ENCODE data around the gene PLS3. TPM values are rescaled to one million over a fixed set of nuclear protein-coding genes. Genes with fewer than 3 reads are reported as not detected.

PLS3 gene
- total and polyA plus RNA-seq, 9 of the 15 experiments (the other 6 are each of a cell fraction or from before 2014, with no cell fraction given): 0.03 to 0.42 (median 0.03) TPM; not detected in 4

GRCh38 chrX:115696939-115697338, 136.0 kb downstream of the PLS3 start:
- H3K27me3 ChIP-seq (ENCODE audit: control insufficient read depth in 2 of 2, insufficient read depth in 2 of 2, low read length in 2 of 2): no peaks in the 10 kb centered on the region
- in situ Hi-C loops (cut with MboI): loop anchor here (25.0 kb wide), 1 partner anchor 190 kb away; no protein-coding TSS in a partner anchor
- H4K20me1 ChIP-seq (replicated peaks; ENCODE audit: control insufficient read depth, insufficient read depth, low read length): no peaks in the 10 kb centered on the region
- H3K36me3 ChIP-seq (ENCODE audit: control insufficient read depth, insufficient read depth, low read length): no peaks in the 10 kb centered on the region
- no peaks in the 10 kb centered on the region for H3K9me3 ChIP-seq (replicated peaks; ENCODE audit: control insufficient read depth, insufficient read depth, low read depth, low read length)
- no peaks in the 10 kb centered on the region for H3K4me1 ChIP-seq (replicated peaks in 1 of 2; ENCODE audit: control insufficient read depth in 2 of 2, insufficient read depth in 2 of 2, low read length in 2 of 2)
- no peak for DNase-seq (ENCODE audit: extremely low read depth in 1 of 4, low spot score in 3 of 4)
- ChIA-PET POLR2A (no interaction called here), CTCF (ENCODE audit: low intra/inter-chr PET ratio) (no interaction called here)
- H3K9me1 ChIP-seq (ENCODE audit: control insufficient read depth, insufficient read depth, low read length): no peaks in the 10 kb centered on the region
- FAIRE-seq: no peak
- H2AFZ ChIP-seq (ENCODE audit: low read depth, low read length): no peak overlapping the region
- no peaks in the 10 kb centered on the region for H3K79me2 ChIP-seq (ENCODE audit: control insufficient read depth, insufficient read depth, low read length)
- no peak for ATAC-seq
- no peak overlapping the region for H3K9ac ChIP-seq (ENCODE audit: insufficient read depth in 1 of 2, low read depth in 2 of 2, low read length in 2 of 2)
- TF ChIP-seq EWSR1 (IDR thresholded peaks at IDR 0.05; ENCODE audit: borderline replicate concordance, low read depth, partially characterized antibody) (no peak), ZNF274 (IDR thresholded peaks at IDR 0.05; ENCODE audit: borderline replicate concordance, low read depth, low read length) (no peak), SIRT6 (IDR thresholded peaks at IDR 0.05; ENCODE audit: low read depth, low read length) (no peak), SMARCE1 (IDR thresholded peaks at IDR 0.05) (no peak), ID3 (CRISPR knock-in tag; IDR thresholded peaks at IDR 0.05) (no peak), ID3 (tag; IDR thresholded peaks at IDR 0.05) (no peak), E2F4 (CRISPR knock-in tag; IDR thresholded peaks at IDR 0.05; ENCODE audit: low read depth) (no peak), SUPT5H (IDR thresholded peaks at IDR 0.05) (no peak), PRPF4 (IDR thresholded peaks at IDR 0.05; ENCODE audit: insufficient read depth, low read depth, low read length, poor library complexity, severe bottlenecking) (no peak), TARDBP (IDR thresholded peaks at IDR 0.05) (no peak), MYBL2 (IDR thresholded peaks at IDR 0.05; ENCODE audit: low read depth) (no peak), MYBL2 (CRISPR knock-in tag; IDR thresholded peaks at IDR 0.05; ENCODE audit: borderline replicate concordance) (no peak), DIDO1 (tag; IDR thresholded peaks at IDR 0.05; ENCODE audit: low read depth) (no peak), ZNF436 (CRISPR knock-in tag; IDR thresholded peaks at IDR 0.05) (no peak), SMAD2 (IDR thresholded peaks at IDR 0.05; ENCODE audit: low read depth, low read length) (no peak), ZNF589 (CRISPR knock-in tag; IDR thresholded peaks at IDR 0.05; ENCODE audit: low read depth) (no peak), ZNF140 (CRISPR knock-in tag; IDR thresholded peaks at IDR 0.05) (no peak), POLR2B (IDR thresholded peaks at IDR 0.05; ENCODE audit: low read depth, partially characterized antibody) (no peak), RBBP5 (IDR thresholded peaks at IDR 0.05; ENCODE audit: borderline replicate concordance, insufficient read depth, low read length, poor library complexity, severe bottlenecking) (no peak)
- TF ChIP-seq, protein P1, sequence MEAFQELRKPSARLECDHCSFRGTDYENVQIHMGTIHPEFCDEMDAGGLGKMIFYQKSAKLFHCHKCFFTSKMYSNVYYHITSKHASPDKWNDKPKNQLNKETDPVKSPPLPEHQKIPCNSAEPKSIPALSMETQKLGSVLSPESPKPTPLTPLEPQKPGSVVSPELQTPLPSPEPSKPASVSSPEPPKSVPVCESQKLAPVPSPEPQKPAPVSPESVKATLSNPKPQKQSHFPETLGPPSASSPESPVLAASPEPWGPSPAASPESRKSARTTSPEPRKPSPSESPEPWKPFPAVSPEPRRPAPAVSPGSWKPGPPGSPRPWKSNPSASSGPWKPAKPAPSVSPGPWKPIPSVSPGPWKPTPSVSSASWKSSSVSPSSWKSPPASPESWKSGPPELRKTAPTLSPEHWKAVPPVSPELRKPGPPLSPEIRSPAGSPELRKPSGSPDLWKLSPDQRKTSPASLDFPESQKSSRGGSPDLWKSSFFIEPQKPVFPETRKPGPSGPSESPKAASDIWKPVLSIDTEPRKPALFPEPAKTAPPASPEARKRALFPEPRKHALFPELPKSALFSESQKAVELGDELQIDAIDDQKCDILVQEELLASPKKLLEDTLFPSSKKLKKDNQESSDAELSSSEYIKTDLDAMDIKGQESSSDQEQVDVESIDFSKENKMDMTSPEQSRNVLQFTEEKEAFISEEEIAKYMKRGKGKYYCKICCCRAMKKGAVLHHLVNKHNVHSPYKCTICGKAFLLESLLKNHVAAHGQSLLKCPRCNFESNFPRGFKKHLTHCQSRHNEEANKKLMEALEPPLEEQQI (IDR thresholded peaks at IDR 0.05): no peak
- intact Hi-C loops (cut with micrococcal nuclease): no loop called here
- no peak overlapping the region for H3K4me3 ChIP-seq
- no peak overlapping the region for H3K4me2 ChIP-seq (ENCODE audit: insufficient read depth, low read length)
- BruUV-seq (replicated peaks): no TSS peak
- no peak overlapping the region for H3K27ac ChIP-seq (ENCODE audit: extremely low read depth, low read depth, low read length)
